ENCODE measurements around the gene TBC1D3I.

Gene TBC1D3I

GRCh38 chr17:36205637-36206485, 58.5 kb downstream of the TBC1D3I start:
- DNase-seq (ENCODE audit: low spot score): peak; percentile 39

GRCh38 chr17:36204724-36205500, 59.5 kb downstream of the TBC1D3I start:
- DNase-seq (ENCODE audit: low spot score): peak; percentile 60
